ENCODE measurements around the gene UBXN4. TPM values are rescaled to one million over a fixed set of nuclear protein-coding genes. Genes with fewer than 3 reads are reported as not detected.

UBXN4 gene, protein sequence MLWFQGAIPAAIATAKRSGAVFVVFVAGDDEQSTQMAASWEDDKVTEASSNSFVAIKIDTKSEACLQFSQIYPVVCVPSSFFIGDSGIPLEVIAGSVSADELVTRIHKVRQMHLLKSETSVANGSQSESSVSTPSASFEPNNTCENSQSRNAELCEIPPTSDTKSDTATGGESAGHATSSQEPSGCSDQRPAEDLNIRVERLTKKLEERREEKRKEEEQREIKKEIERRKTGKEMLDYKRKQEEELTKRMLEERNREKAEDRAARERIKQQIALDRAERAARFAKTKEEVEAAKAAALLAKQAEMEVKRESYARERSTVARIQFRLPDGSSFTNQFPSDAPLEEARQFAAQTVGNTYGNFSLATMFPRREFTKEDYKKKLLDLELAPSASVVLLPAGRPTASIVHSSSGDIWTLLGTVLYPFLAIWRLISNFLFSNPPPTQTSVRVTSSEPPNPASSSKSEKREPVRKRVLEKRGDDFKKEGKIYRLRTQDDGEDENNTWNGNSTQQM
- total RNA-seq (100 to 1,000 TPM in 5 of 9 donors, 10 to 100 TPM in 4; 50.0 to 135 (median 105) TPM), polyA plus RNA-seq (100 to 1,000 TPM in 1 of 3 donors, 10 to 100 TPM in 2; 51.5 to 145 (median 53.9) TPM)
- long read RNA-seq, donor 1, full-length matches to known transcripts = 19 of 93 reads
- long read RNA-seq, donor 1, partial matches to known transcripts = 74 of 93 reads
- long read RNA-seq, donor 1, other reads (novel, unspliced or antisense) = 0 of 93 reads
- long read RNA-seq, donor 2, full-length matches to known transcripts = 8 of 75 reads
- long read RNA-seq, donor 2, partial matches to known transcripts = 67 of 75 reads
- long read RNA-seq, donor 2, other reads (novel, unspliced or antisense) = 0 of 75 reads
- long read RNA-seq, donor 3, full-length matches to known transcripts = 15 of 43 reads
- long read RNA-seq, donor 3, partial matches to known transcripts = 28 of 43 reads
- long read RNA-seq, donor 3, other reads (novel, unspliced or antisense) = 0 of 43 reads
- long read RNA-seq, donor 4, full-length matches to known transcripts = 10 of 150 reads
- long read RNA-seq, donor 4, partial matches to known transcripts = 127 of 150 reads
- long read RNA-seq, donor 4, other reads (novel, unspliced or antisense) = 13 of 150 reads
- long read RNA-seq, donor 5, full-length matches to known transcripts = 137 of 172 reads
- long read RNA-seq, donor 5, partial matches to known transcripts = 8 of 172 reads
- long read RNA-seq, donor 5, other reads (novel, unspliced or antisense) = 27 of 172 reads
- long read RNA-seq, donor 6, full-length matches to known transcripts = 4 of 85 reads
- long read RNA-seq, donor 6, partial matches to known transcripts = 69 of 85 reads
- long read RNA-seq, donor 6, other reads (novel, unspliced or antisense) = 12 of 85 reads
- long read RNA-seq, donor 7, full-length matches to known transcripts = 7 of 36 reads
- long read RNA-seq, donor 7, partial matches to known transcripts = 29 of 36 reads
- long read RNA-seq, donor 7, other reads (novel, unspliced or antisense) = 0 of 36 reads
- long read RNA-seq, donor 8, full-length matches to known transcripts = 26 of 124 reads
- long read RNA-seq, donor 8, partial matches to known transcripts = 98 of 124 reads
- long read RNA-seq, donor 8, other reads (novel, unspliced or antisense) = 0 of 124 reads
- long read RNA-seq, donor 9, full-length matches to known transcripts = 4 of 66 reads
- long read RNA-seq, donor 9, partial matches to known transcripts = 57 of 66 reads
- long read RNA-seq, donor 9, other reads (novel, unspliced or antisense) = 5 of 66 reads
- long read RNA-seq, donor 10, full-length matches to known transcripts = 8 of 43 reads
- long read RNA-seq, donor 10, partial matches to known transcripts = 35 of 43 reads
- long read RNA-seq, donor 10, other reads (novel, unspliced or antisense) = 0 of 43 reads

DNA sequence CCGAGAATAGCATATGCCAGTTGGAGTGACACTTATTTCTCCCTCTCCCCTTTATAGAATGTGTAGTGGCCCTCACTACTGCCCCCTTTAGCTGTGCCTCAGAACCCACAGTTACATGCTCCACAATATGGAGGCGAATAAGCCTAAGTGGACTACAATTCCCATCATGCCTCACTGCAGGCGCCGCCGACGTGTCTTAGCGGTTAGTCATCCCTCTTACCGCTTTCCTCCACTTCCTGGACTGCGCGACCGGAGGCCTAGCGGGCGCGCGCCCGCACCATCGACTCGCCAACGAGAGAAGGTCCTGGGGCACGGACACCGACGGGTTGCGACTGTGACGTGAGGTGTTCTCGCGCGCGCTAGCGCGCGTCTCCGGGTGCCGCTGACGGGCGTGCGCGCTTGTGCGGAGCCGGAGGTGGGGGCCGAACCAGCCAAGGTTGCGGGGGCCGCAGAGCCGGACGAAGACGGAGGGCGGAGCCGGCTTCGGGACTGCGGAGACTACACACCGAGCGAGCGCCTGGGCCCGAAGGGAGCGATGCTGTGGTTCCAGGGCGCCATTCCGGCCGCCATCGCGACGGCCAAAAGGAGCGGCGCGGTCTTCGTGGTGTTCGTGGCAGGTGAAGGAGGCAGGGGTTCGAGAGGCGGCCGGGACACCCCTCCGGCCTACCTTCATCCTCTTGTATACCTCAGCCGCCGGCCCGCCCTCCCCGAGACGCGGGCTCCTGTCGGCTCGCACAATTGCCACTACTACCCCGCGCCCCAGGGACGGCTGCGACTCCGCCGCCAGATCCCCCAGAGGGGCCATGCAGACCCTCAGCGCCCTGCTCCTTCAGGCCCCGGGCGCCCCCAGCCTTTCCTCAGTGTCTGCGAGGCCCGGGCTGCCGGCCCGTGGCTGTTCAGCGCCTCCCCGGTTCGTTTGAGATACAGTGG lies at the start of gene UBXN4:
UBXN4 (plus strand) TSS at position 461 of the 930 bp plus-strand sequence; CDS start at position 536, 75 bp downstream.
- H3K27me3 ChIP-seq = no peaks in the 10 kb centered on the region
- intact Hi-C loops (cut with DNase I) = no loop called here
- 1% methylated on average over 50 to 93 of the region's 93 CpGs for WGBS, 4 donors

DNA sequence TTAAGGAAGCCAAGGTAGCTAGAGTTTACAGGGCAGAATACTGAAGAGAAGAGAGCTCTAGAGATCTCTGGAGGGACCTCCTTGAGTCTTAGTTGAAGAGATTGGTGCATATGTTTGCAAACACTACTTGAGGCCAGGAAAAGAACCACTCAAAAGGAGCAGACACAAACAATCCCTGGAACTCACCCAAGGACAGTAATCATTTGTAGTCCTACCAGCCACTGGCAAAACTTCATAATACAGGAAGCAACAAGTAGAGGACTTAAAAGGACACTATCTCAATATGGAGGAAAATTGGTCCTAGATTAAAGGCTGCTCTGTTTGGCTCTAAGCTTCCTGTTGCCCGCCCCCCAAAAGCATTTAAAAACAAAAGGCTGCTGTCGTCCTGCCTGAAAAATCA lies 46.9 kb upstream of the UBXN4 start:
- no peaks in the 10 kb centered on the region for H3K27me3 ChIP-seq
- H3K36me3 ChIP-seq (replicated peaks in 1 of 2) = no peaks in the 10 kb centered on the region
- H3K9me3 ChIP-seq (replicated peaks in 1 of 3) = no peaks in the 10 kb centered on the region
- H3K4me3 ChIP-seq = no peak overlapping the region
- 50 to 63% (median 58%) methylated on average over 2 of the region's 2 CpGs for WGBS, 4 donors
- H3K27ac ChIP-seq = no peak overlapping the region
- no peak for TF ChIP-seq POLR2A (IDR thresholded peaks at IDR 0.05)
- TF ChIP-seq, protein P1, sequence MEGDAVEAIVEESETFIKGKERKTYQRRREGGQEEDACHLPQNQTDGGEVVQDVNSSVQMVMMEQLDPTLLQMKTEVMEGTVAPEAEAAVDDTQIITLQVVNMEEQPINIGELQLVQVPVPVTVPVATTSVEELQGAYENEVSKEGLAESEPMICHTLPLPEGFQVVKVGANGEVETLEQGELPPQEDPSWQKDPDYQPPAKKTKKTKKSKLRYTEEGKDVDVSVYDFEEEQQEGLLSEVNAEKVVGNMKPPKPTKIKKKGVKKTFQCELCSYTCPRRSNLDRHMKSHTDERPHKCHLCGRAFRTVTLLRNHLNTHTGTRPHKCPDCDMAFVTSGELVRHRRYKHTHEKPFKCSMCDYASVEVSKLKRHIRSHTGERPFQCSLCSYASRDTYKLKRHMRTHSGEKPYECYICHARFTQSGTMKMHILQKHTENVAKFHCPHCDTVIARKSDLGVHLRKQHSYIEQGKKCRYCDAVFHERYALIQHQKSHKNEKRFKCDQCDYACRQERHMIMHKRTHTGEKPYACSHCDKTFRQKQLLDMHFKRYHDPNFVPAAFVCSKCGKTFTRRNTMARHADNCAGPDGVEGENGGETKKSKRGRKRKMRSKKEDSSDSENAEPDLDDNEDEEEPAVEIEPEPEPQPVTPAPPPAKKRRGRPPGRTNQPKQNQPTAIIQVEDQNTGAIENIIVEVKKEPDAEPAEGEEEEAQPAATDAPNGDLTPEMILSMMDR (IDR thresholded peaks at IDR 0.05) = no peak
- DNase-seq = peak in 1 of 7 donors; percentile 22
- intact Hi-C loops (cut with DNase I) = no loop called here
- no peaks in the 10 kb centered on the region for H3K4me1 ChIP-seq (replicated peaks in 1 of 2)

More for the DNA sequence above, at the start of gene UBXN4:
- peak; percentile 97 to 99 (median 98) for DNase-seq
- peak; percentile 94 to 98 for TF ChIP-seq POLR2A (IDR thresholded peaks at IDR 0.05)
- TF ChIP-seq, protein P1 (IDR thresholded peaks at IDR 0.05) = peak in 5 of 6 experiments; percentile 34 to 57 (median 47)
- Histone ChIP-seq H3K4me3 (peak within 1 kb of the TSS; percentile 52 to 90 (median 70)), H3K4me1 (replicated peaks in 1 of 2) (peaks cover 5 to 31% of the 10 kb centered on the region in 2 donors), H3K36me3 (replicated peaks in 1 of 2) (no peaks in the 10 kb centered on the region), H3K9me3 (replicated peaks in 1 of 3) (no peaks in the 10 kb centered on the region), H3K27ac (peak within 1 kb of the TSS; percentile 98 to 100 (median 100))

DNA sequence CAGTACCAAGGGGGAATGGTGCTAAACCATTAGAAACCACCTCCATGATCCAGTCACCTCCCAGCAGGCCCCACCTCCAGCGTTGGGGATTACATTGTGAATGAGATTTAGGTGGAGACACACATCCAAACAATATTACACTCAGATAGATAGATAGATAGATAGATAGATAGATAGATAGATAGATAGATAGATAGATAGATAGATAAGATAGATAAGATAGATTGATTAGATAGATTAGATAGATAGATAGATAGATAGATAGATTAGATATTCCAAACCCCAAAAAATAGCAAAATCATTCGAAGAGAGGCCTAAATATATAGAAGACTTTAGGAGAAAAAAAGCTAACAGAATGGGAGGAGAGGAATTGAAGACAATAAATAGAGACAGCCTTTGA lies 42.8 kb upstream of the UBXN4 start:
- Histone ChIP-seq H3K9me3 (replicated peaks in 1 of 3) (no peaks in the 10 kb centered on the region), H3K4me1 (replicated peaks in 1 of 2) (no peaks in the 10 kb centered on the region), H3K4me3 (no peak overlapping the region), H3K36me3 (replicated peaks in 1 of 2) (no peaks in the 10 kb centered on the region), H3K27ac (no peak overlapping the region), H3K27me3 (no peaks in the 10 kb centered on the region)
- no peak for DNase-seq
- TF ChIP-seq, protein P1 (IDR thresholded peaks at IDR 0.05) = no peak
- no peak for TF ChIP-seq POLR2A (IDR thresholded peaks at IDR 0.05)
- WGBS, 4 donors = 90 to 98% (median 95%) methylated on average over 2 of the region's 2 CpGs
- intact Hi-C loops (cut with DNase I) = no loop called here
